Kidney (tissue), 14 donors: ENCODE results near the gene SLC22A4. TPM values are rescaled to one million over a fixed set of nuclear protein-coding genes. Genes with fewer than 3 reads are reported as not detected.

Source experiments
- DNase-seq, 5 donors: peaks; one replicate each; pipeline ENCODE4 v3.0.0-alpha.2; 2013 to 2020
- FAIRE-seq: peaks from 2 replicates; lab custom pipeline; 2012; peaks lifted over from hg19 to GRCh38; lab: Jason Lieb, UNC
- H3K27ac ChIP-seq, 2 donors: one replicate each; pipeline ENCODE4 v1.7.0; 2013; ENCODE audit warnings: low read depth in 2 of 2, low read length in 2 of 2, inconsistent platforms in 1 of 2
- H3K27me3 ChIP-seq: one replicate; pipeline ENCODE4 v1.7.1; 2013; ENCODE audit warnings: low read length, inconsistent platforms; ENCODE audit not compliant: control insufficient read depth, insufficient read depth
- H3K36me3 ChIP-seq, 3 donors: one replicate each; pipeline versions ENCODE4 v1.7.0 to v1.7.1; 2013; ENCODE audit warnings: low read length in 3 of 3, control low read depth in 1 of 3, inconsistent platforms in 1 of 3; ENCODE audit not compliant: insufficient read depth in 3 of 3, control insufficient read depth in 2 of 3
- H3K4me1 ChIP-seq, 3 donors: one replicate each; pipeline versions ENCODE4 v1.7.0 to v1.7.1; 2013; ENCODE audit warnings: low read length in 3 of 3, inconsistent platforms in 1 of 3, low read depth in 1 of 3; ENCODE audit not compliant: control insufficient read depth in 2 of 3, insufficient read depth in 2 of 3
- H3K4me3 ChIP-seq, 3 donors: one replicate each; pipeline versions ENCODE4 v1.7.0 to v1.8.1; 2013; ENCODE audit warnings: low read length in 3 of 3, control low read depth in 1 of 3, inconsistent platforms in 1 of 3
- H3K9ac ChIP-seq, 3 donors: one replicate each; pipeline versions ENCODE4 v1.7.0 to v1.7.1; 2013; ENCODE audit warnings: low read length in 3 of 3, control low read depth in 1 of 3, inconsistent platforms in 1 of 3
- H3K9me3 ChIP-seq, 3 donors: one replicate each; pipeline versions ENCODE4 v1.7.0 to v1.7.1; 2013; ENCODE audit warnings: low read length in 3 of 3, control low read depth in 1 of 3, inconsistent platforms in 1 of 3; ENCODE audit not compliant: control insufficient read depth in 2 of 3, insufficient read depth in 1 of 3
- intact Hi-C: fragments of 100-400 bp; cut with DNase I; formaldehyde crosslinking; loops from one replicate; pipeline ENCODE4 v1.11.1; 2022
- polyA plus RNA-seq: library from polyadenylated mRNA; stranded (reverse); fragments of 350-450 nt; fragmentation: Illumina TruSeq; extraction: RNeasy Lipid Tissue Mini Kit (QIAGEN cat#74804); gene quantifications from one replicate; pipeline ENCODE4 v1.2.3, GENCODE V29; 2014; ENCODE audit warnings: low read depth, low replicate concordance; ENCODE audit not compliant: insufficient read depth
- total RNA-seq: library from RNA; stranded (reverse); fragmentation: NEBNext Ultra II Directional; extraction: Animal tissue kit (Norgen Biotek cat#: 25700); gene quantifications from one replicate; pipeline ENCODE4 v1.2.1, GENCODE V29; 2021
- TF ChIP-seq, protein P1 (sequence below): IDR thresholded peaks from 3 replicates; pipeline ENCODE4 v1.5.1; 2012; ENCODE audit warnings: mild to moderate bottlenecking, moderate library complexity, borderline replicate concordance; ENCODE audit not compliant: insufficient read depth; ENCODE audit errors: extremely low read depth
- donor health status: control.
- donor health status: control.
- donor health status: control.
- donor health status: control.
- donor health status: control.
- donor health status: DM: yes; HTN: yes; CAD: no.
- donor health status: Normal renal cell carcinoma (clear cell type).

Gene SLC22A4
- total and polyA plus RNA-seq, 2 donors from 2014 or later, result 2.4 to 7.6 TPM

GRCh38 chr5:132253452-132254320 lies 40.5 kb upstream of the SLC22A4 start:
- Histone ChIP-seq H3K36me3 (no peaks in the 10 kb centered on the region), H3K4me3 (no peak overlapping the region), H3K9ac (no peak overlapping the region), H3K9me3 (no peaks in the 10 kb centered on the region), H3K27me3 (no peaks in the 10 kb centered on the region), H3K27ac (peak overlapping the region; percentile 48 to 61), H3K4me1 (peaks cover 0 to 27% (median 13%) of the 10 kb centered on the region in 3 donors)
- TF ChIP-seq, protein P1, sequence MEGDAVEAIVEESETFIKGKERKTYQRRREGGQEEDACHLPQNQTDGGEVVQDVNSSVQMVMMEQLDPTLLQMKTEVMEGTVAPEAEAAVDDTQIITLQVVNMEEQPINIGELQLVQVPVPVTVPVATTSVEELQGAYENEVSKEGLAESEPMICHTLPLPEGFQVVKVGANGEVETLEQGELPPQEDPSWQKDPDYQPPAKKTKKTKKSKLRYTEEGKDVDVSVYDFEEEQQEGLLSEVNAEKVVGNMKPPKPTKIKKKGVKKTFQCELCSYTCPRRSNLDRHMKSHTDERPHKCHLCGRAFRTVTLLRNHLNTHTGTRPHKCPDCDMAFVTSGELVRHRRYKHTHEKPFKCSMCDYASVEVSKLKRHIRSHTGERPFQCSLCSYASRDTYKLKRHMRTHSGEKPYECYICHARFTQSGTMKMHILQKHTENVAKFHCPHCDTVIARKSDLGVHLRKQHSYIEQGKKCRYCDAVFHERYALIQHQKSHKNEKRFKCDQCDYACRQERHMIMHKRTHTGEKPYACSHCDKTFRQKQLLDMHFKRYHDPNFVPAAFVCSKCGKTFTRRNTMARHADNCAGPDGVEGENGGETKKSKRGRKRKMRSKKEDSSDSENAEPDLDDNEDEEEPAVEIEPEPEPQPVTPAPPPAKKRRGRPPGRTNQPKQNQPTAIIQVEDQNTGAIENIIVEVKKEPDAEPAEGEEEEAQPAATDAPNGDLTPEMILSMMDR, result no peak
- intact Hi-C loops, result no loop called here
- no peak for FAIRE-seq
- DNase-seq, result peak in 1 of 5 donors; percentile 27

- Histone ChIP-seq H3K4me1 (peaks cover 0 to 30% (median 13%) of the 10 kb centered on the region in 3 donors), H3K36me3 (no peaks in the 10 kb centered on the region), H3K4me3 (no peak overlapping the region), H3K27ac (peak overlapping the region; percentile 48 to 61), H3K9me3 (no peaks in the 10 kb centered on the region), H3K9ac (no peak overlapping the region), H3K27me3 (no peaks in the 10 kb centered on the region)
- TF ChIP-seq, protein P1, result no peak
- DNase-seq, result peak in 2 of 5 donors; percentile 31 to 90
- FAIRE-seq, result no peak
- intact Hi-C loops, result no loop called here
Measured at GRCh38 chr5:132254321-132254977, 39.7 kb upstream of the SLC22A4 start.

GRCh38 chr5:132256086-132256782 lies 38.0 kb upstream of the SLC22A4 start:
- no peak overlapping the region for H3K4me3 ChIP-seq
- H3K36me3 ChIP-seq, result no peaks in the 10 kb centered on the region
- H3K9ac ChIP-seq, result no peak overlapping the region
- DNase-seq, result peak in 1 of 5 donors; percentile 38
- H3K27me3 ChIP-seq, result no peaks in the 10 kb centered on the region
- intact Hi-C loops, result no loop called here
- H3K4me1 ChIP-seq, result peaks cover 0 to 34% (median 19%) of the 10 kb centered on the region in 3 donors
- H3K27ac ChIP-seq, result no peak overlapping the region
- FAIRE-seq, result no peak
- no peaks in the 10 kb centered on the region for H3K9me3 ChIP-seq
- TF ChIP-seq, protein P1, result no peak
